ENCODE results near the gene SAT2.
"Not testable (repeated sequence)": the region's sequence is repeated elsewhere in the genome, so short reads cannot be mapped to it uniquely, and the experiment has no call there.

The SAT2 gene

DNA sequence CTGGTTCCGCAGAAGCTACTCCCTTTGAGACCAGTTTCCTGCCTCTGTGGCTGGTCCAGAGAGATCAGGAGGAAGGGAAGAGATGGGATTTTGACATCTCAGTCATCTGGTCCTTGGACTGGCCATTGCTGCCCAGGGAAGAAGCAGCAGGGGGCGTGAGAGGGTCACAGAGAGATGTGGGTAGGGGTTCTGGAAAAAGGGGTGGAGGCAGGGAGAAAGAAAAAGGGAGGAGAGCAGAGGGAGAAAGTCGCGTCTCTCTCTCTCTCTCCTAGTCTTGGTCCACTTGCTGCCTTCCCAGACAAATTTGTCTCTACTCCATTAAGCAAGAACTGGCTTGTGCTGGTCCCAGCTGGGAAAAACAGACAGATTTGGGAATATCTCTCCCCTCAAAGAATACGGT is 6.8 kb upstream of the SAT2 start:
- no peak for DNase-seq (ENCODE audit: low read depth in 1 of 2, low spot score in 1 of 2)

- no peak for DNase-seq (ENCODE audit: low read depth in 1 of 2, low spot score in 1 of 2)
These were observed 5.5 kb upstream of the SAT2 start for GRCh38 chr17:7633093-7633492.

DNA sequence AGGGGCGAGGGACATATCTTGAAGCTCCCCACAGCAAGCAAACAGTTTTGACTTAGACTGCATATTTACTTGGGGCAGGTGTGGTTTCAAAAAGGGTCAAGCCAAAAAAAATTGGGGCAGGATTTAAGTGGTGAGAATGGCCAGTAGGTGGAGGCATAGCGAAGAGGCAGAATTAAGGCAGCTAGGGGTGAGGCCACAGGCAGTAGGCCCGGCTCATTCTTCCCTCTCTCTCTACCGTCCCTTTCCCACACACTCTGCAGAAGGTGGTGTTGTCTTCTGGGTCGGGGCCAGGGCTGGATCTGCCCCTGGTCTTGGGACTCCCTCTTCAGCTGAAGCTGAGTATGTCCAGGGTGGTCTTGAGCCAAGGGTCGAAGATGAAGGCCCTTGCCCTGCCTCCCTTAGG is 4.9 kb upstream of the SAT2 start:
- no peak for DNase-seq (ENCODE audit: low read depth in 1 of 2, low spot score in 1 of 2)

DNA sequence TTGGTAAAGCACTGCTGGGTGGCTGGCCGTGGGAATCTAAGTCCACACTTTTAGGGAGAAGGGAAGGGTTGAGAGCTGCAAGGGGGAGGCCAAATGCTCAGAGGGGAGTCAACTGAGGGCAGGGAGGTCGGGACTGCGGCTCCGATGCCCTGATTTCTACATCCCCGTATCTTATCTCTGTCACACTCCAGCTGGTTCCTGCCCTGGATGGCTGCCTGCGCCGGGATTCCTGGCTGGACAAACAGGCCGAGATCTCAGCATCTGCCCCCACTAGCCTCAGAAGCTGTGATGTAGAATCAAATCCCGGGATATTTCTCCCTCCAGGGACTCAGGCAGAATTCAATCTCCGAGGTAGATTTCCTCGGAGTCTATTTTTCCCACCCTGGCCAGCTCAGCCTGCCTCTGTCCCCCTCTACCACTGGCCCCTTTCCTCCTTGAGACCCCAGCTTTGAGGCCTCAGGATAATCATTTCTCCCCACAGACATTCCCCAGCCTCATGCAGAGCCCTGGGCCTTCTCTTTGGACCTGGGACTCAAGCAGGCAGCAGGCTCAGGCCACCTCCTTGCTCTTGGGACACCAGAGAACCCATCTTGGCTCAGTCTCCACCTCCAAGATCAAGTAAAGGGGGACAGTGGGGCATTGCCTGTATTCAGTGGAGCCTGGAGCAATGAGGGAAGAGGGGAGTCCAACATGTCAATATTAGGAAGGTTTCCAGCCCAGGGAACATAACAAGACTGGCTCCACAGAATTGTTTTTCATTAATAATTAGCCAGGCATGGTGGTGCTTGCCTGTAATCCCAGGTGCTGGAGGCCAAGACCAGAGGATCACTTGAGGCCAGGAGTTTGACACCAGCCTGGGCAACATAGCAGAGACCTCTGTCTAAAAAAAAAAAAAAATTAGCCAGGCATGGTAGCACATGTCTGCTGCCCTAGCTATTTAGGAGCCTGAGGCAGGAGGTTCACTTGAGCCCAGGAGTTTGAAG is 4.1 kb upstream of the SAT2 start:
- DNase-seq (ENCODE audit: low read depth in 1 of 2, low spot score in 1 of 2): no peak

DNA sequence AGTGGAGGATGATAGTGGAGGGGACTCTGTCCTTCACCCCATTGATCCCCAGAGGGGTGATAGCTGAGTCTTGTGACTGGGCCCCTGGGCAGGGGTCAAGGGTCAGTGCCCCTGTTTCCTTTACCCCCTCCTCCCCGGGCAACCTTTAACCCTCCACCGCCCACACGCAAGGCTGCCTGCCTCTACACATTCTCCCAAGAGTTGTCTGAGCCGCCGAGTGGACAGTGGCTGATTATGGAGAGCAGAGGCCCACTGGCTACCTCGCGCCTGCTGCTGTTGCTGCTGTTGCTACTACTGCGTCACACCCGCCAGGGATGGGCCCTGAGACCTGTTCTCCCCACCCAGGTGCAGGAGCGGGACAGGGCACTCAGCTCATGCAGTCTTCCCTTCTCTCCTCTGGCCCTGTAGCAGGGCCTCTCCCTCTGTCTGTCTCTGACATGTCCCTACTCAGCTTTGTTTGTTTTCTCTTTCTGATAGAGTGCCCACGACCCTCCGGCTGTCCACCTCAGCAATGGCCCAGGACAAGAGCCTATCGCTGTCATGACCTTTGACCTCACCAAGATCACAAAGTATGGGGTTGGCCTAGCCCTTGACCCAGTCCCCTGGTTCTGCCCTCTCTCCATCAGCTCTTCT is 2.4 kb upstream of the SAT2 start, which contains the start of gene SHBG:
Gene SHBG, plus strand, starts transcription at position 197 of the 633 bp plus-strand sequence. Its CDS starts 38 bp downstream, at position 235.
- DNase-seq (ENCODE audit: low read depth in 1 of 2, low spot score in 1 of 2): no peak

- DNase-seq (ENCODE audit: low read depth in 1 of 2, low spot score in 1 of 2): no peak
These were observed 718 bp downstream of the SAT2 start for GRCh38 chr17:7626956-7627249.

- no peak for DNase-seq (ENCODE audit: low read depth in 1 of 2, low spot score in 1 of 2)
These were observed 1.3 kb downstream of the SAT2 start for GRCh38 chr17:7626307-7626706.

- not testable (repeated sequence) for DNase-seq (ENCODE audit: low read depth in 1 of 2, low spot score in 1 of 2)
These were observed 1.9 kb downstream of the SAT2 start for GRCh38 chr17:7625749-7626148.

GRCh38 chr17:7623661-7624060 is 4.0 kb downstream of the SAT2 start:
- no peak for DNase-seq (ENCODE audit: low read depth in 1 of 2, low spot score in 1 of 2)

DNA sequence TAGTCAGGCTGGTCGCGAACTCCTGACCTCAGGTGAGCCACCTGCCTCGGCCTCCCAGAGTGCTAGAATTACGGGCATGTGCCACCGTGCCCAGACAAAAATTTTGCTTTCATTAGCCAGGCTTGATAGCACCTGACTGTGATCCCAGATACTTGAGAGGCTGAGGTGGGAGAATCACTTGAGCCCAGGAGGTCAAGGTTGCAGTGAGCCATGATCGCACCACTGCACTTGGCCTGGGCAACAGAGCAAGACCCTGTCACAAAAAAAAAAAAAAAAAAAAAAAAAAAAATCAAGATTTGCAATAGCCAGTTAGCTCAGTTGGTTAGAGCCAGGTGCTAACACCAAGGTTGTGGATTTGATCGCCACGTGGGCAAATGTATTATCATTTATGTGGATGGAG is 6.8 kb downstream of the SAT2 start:
- no peak for DNase-seq (ENCODE audit: low read depth in 1 of 2, low spot score in 1 of 2)

- no peak for DNase-seq (ENCODE audit: low read depth in 1 of 2, low spot score in 1 of 2)
These were observed 9.0 kb downstream of the SAT2 start for GRCh38 chr17:7618608-7619007.

DNA sequence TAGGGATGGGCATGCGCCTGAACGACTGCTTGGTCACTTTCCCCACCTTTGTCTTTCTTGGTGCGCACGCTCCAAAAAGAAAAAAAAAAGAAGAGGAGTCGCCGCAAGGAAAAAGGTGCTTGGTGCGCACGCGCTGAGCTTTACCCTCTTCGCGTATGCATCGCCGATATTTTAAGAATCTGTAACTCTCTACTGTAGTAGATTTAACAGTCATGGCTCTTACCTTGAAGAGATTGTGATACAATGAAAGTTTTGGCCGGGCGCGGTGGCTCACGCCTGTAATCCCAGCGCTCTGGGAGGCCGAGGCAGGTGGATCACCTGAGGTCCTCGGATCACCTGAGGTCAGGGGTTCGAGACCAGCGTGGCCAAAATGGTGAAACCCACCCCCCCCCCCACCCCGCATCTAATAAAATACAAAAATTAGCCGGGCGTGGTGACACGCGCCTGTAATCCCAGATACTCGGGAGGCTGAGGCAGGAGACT is 12.3 kb downstream of the SAT2 start:
- no peak for DNase-seq (ENCODE audit: low read depth in 1 of 2, low spot score in 1 of 2)

DNA sequence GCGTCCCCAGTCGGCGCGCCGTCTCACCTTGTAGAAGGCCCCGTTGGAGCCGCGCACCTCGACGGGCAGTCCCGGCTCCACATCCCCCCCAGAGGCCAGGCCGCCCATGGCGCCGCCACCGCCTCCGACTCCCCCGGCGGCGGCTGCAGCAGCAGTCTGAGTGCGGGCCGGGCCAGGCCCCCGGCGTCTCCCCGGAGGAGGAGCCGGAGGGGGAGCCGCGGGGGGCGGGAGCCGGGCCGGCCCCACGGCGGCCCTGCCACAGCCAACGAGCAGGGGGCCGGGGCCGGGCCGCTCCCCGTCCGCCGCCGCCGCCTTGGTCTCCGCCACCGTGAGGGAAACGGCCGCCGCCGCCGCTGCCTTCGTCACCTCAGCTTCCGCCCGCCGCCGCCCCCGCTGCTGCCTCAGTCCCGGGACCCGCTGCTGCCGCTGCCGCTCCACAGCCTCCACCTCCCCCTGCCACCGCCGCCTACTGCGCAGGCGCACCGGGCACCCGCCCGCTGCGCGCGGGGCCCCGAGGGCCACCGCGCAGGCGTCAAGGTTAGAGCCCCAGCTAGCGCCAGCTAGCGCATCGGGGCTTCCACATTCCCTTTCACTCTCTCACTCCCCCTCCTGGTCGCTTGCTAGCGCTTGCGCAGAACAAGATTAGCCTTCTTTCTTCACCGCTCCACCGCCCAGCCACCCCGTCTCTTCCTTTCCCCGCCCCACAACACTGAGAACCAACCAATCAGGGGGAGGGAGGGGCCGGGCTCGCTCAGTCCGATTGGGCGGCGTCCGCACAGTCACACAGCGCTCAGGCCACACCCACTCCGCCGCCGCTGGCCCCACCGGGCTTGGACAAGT is 13.0 kb downstream of the SAT2 start, which contains the start of gene FXR2:
Gene FXR2, minus strand, starts transcription at position 473 of the 840 bp plus-strand sequence. Its CDS starts 365 bp downstream, at position 108.
- DNase-seq (ENCODE audit: low read depth in 1 of 2, low spot score in 1 of 2): peak; percentile 96 to 98

DNA sequence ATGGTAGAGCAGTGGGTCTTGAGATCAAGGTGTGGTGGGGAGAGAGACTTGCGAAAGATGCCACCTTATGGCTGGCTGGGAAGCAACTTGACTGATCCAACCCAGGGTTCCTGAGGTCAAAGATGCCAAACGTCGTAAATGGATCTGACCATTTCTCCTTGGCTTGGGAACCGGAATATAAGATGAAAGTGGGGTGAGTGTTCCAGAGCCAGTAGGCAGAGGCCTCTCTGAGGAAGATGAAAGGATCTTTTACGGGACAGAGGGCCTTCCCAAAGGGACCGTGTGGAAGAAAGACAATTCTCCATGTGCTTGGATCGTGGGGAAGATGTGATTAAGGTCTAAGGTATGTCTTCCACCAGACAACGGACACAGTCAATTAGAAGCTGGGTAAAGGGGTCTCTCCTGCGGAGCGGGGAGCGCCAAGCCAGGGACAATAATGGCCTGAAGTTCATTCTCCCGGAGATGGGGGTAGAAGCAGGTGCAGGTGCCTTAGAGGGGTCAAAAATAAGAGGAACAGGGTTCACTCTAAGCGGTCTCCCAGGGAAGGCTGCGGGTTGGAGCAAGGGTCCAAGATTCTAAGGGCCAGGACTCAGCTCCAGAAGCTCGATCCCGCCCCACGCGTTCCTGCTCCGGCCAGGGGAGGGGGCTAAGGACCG is 13.7 kb downstream of the SAT2 start:
- DNase-seq (ENCODE audit: low read depth in 1 of 2, low spot score in 1 of 2): no peak

DNA sequence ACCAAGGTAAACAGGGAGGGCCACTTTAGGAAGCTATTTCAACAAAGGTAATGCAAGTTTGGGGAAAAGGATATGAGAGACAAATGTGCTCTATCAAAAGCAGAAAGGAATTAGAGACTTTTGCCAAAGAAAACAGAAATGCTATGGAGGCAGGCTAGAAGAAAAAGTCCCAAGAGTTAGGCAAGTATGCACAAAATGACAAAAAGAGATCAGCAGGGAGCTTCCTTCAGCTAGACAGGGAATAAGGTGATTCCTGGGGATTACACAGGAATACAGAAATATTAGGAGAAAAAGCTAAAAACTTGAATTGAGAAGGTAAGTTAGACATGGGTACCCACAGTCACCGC is 15.4 kb downstream of the SAT2 start:
- no peak for DNase-seq (ENCODE audit: low read depth in 1 of 2, low spot score in 1 of 2)

DNA sequence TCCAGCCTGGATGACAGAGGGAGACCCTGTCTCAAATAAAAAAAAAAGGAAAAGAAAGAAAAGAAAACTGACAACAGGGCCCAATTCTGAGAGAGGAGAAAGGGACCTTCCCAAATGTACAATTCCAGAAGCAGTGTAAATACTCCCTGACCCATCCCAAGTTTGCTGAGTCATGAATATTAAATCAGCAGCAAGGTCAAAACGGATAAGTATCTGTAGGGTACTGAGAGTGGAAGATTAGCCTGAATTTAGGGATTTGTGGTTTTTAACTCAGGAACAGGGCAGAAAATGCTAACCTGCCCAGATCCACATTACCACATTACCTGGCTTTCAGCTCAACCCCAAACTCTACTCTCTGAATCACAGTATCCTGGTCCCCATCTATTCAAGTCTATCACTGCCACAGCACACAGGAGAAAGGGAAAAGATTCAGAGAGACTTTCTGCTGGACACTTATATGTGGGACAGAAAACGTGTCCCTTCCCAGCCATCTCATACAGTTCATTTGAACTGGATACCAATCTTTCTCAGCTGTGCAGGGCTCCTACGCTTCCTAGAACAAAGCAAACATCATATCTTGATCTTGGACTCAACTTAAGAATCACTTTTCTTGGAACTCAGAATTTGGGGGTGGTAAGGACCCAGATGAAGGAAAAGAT is 15.9 kb downstream of the SAT2 start:
- DNase-seq (ENCODE audit: low read depth in 1 of 2, low spot score in 1 of 2): no peak

DNA sequence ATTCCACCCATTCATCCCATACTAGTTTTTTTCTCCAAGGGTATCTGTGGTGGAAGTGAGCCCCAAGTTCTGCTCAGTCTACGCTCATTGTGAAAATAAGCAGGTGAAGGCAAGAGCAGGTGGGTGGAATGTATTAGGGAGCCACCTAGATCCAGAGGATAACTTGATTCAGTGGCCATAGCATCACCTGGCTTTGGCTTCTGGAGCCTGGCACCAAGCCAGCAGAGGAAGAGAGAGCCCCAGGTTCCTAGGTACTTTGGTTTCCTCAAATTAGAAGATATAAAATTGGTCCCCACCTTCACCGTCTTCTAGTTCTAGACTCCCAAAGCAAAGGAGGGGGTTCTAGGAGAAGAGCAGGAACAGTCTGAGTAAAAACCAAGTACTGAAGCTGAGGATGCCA is 17.0 kb downstream of the SAT2 start:
- no peak for DNase-seq (ENCODE audit: low read depth in 1 of 2, low spot score in 1 of 2)

DNA sequence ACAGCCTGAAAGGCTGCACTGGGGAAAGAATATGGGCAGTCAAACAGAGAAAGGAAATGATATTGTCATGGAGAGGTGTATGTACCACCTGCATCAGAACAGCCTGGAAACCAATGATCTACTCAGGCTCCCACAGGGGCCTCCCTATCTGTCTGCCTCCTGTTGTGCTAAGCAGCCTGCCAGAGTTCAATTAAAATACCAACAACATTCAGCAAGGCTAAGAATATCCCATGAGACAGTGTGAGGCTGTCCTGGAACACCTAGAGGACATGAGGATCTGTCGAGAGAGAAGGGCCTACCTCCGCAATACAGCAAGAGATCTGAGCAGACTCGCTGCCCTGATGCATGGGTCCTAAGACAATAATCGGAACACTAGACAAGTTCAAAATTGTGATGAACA is 21.3 kb downstream of the SAT2 start:
- DNase-seq (ENCODE audit: low read depth in 1 of 2, low spot score in 1 of 2): no peak

GRCh38 chr17:7597561-7597960 is 30.1 kb downstream of the SAT2 start:
- DNase-seq (ENCODE audit: low read depth in 1 of 2, low spot score in 1 of 2): not testable (repeated sequence)

DNA sequence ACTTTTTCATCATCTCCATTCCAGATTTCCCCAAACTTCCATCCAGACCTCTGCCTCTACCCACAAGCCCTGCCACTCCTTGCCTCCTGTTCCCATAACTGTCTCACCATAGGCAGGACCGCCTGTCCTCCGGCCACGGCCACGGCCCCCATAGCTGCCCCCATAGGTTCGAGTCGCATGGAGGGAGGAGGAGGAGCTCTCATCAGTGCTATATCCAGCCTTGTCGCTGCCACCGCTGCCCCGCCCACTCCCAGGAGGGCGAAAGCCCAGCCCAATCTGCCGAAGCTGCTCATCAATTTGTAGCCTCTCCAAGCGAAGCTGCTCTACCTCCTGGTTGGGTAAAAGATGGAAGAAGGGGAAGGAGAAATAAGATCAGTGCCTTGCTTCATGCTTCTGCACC is 34.3 kb downstream of the SAT2 start:
- no peak for DNase-seq (ENCODE audit: low read depth in 1 of 2, low spot score in 1 of 2)

Measured in stimulated activated CD4-positive, alpha-beta T cell treated with anti-CD3 and anti-CD28 coated beads, Interleukin-15, amount 100 ng/mL, for 1 hour (primary cell).